NCI-H1436 treated with DMSO at 0.1 percent for 48 hours (cell line): ENCODE results near the gene UBR1.

Experiments used
- DNase-seq: peaks from one replicate; lab custom pipeline; 2025; lab: John Stamatoyannopoulos, UW

Gene UBR1

GRCh38 chr15:43107751-43108150 is 1.9 kb upstream of the UBR1 start:
- DNase-seq, result no peak

GRCh38 chr15:43106486-43106829 is 620 bp upstream of the UBR1 start:
- DNase-seq, result no peak

- no peak for DNase-seq
Observed at GRCh38 chr15:43105077-43105736, 631 bp downstream of the UBR1 start.

GRCh38 chr15:43104426-43104825 is 1.4 kb downstream of the UBR1 start:
- DNase-seq, result no peak

GRCh38 chr15:43103907-43104306 is 1.9 kb downstream of the UBR1 start:
- no peak for DNase-seq

- DNase-seq, result no peak
Observed at GRCh38 chr15:43102187-43102586, 3.7 kb downstream of the UBR1 start.

GRCh38 chr15:43100971-43101370 is 4.9 kb downstream of the UBR1 start:
- DNase-seq, result no peak

- DNase-seq, result no peak
Observed at GRCh38 chr15:43099105-43099845, 6.6 kb downstream of the UBR1 start.

- no peak for DNase-seq
Observed at GRCh38 chr15:43096411-43096810, 9.4 kb downstream of the UBR1 start.

GRCh38 chr15:43095708-43096347 is 10.0 kb downstream of the UBR1 start:
- no peak for DNase-seq

GRCh38 chr15:43095243-43095642 is 10.6 kb downstream of the UBR1 start:
- DNase-seq, result no peak

GRCh38 chr15:43094416-43095030 is 11.3 kb downstream of the UBR1 start:
- DNase-seq, result no peak

- no peak for DNase-seq
Observed at GRCh38 chr15:43093026-43093425, 12.8 kb downstream of the UBR1 start.

GRCh38 chr15:43091859-43092258 is 14.0 kb downstream of the UBR1 start:
- DNase-seq, result no peak

- no peak for DNase-seq
Observed at GRCh38 chr15:43086551-43086950, 19.3 kb downstream of the UBR1 start.

GRCh38 chr15:43085921-43086320 is 19.9 kb downstream of the UBR1 start:
- no peak for DNase-seq

GRCh38 chr15:43082509-43082908 is 23.3 kb downstream of the UBR1 start:
- no peak for DNase-seq

GRCh38 chr15:43081283-43081682 is 24.6 kb downstream of the UBR1 start:
- no peak for DNase-seq

- DNase-seq, result no peak
Observed at GRCh38 chr15:43071451-43071850, 34.4 kb downstream of the UBR1 start.

- DNase-seq, result no peak
Observed at GRCh38 chr15:43070893-43071292, 34.9 kb downstream of the UBR1 start.

GRCh38 chr15:43070249-43070648 is 35.6 kb downstream of the UBR1 start:
- DNase-seq, result no peak

GRCh38 chr15:43067717-43068461 is 37.9 kb downstream of the UBR1 start:
- DNase-seq, result no peak
